ENCODE results near the gene CCDC154. TPM values are rescaled to one million over a fixed set of nuclear protein-coding genes. Genes with fewer than 3 reads are reported as not detected.
A peak's percentile ranks its signal among the peaks of the same experiment; 100 is the strongest.

Gene CCDC154
- total and polyA plus RNA-seq, 4 donors: 0.63 to 4.5 (median 1.4) TPM

- peaks cover 0 to 4% (median 0%) of the 10 kb centered on the region in 3 donors for H3K27me3 ChIP-seq (ENCODE audit: control insufficient read depth in 3 of 3, insufficient read depth in 3 of 3, low read length in 2 of 3)
- ATAC-seq (ENCODE audit: insufficient read depth, low FRiP score): no peak
- H3K9me3 ChIP-seq (ENCODE audit: control insufficient read depth in 4 of 4, insufficient read depth in 3 of 4, low read length in 3 of 4): no peaks in the 10 kb centered on the region
- DNase-seq: no peak
- H3K36me3 ChIP-seq (ENCODE audit: control insufficient read depth in 4 of 4, insufficient read depth in 4 of 4, low read length in 4 of 4): no peaks in the 10 kb centered on the region
- TF ChIP-seq CTCF (IDR thresholded peaks at IDR 0.05; ENCODE audit: control extremely low read depth, extremely low read depth): no peak
- WGBS, 2 donors: 89 to 92% methylated on average over 10 of the region's 10 CpGs
- H3K4me3 ChIP-seq: no peak overlapping the region
- no peak overlapping the region for H3K27ac ChIP-seq (ENCODE audit: low read depth in 1 of 2, low read length in 1 of 2)
- peaks cover 0 to 14% (median 4%) of the 10 kb centered on the region in 5 donors for H3K4me1 ChIP-seq (ENCODE audit: control insufficient read depth in 5 of 5, insufficient read depth in 5 of 5, low read length in 5 of 5)
- H3K9ac ChIP-seq (ENCODE audit: insufficient read depth in 1 of 2, low read length in 2 of 2): no peak overlapping the region
Measured at GRCh38 chr16:1477033-1477432, 32.7 kb upstream of the CCDC154 start.

- Histone ChIP-seq H3K4me3 (peak overlapping the region; percentile 96), H3K4me1 (ENCODE audit: control insufficient read depth in 5 of 5, insufficient read depth in 5 of 5, low read length in 5 of 5) (peaks cover 0 to 20% (median 4%) of the 10 kb centered on the region in 5 donors), H3K36me3 (ENCODE audit: control insufficient read depth in 4 of 4, insufficient read depth in 4 of 4, low read length in 4 of 4) (peaks cover 0 to 2% (median 0%) of the 10 kb centered on the region in 4 donors), H3K27ac (ENCODE audit: low read depth in 1 of 2, low read length in 1 of 2) (peak overlapping the region; percentile 89 to 91), H3K27me3 (ENCODE audit: control insufficient read depth in 3 of 3, insufficient read depth in 3 of 3, low read length in 2 of 3) (no peaks in the 10 kb centered on the region), H3K9me3 (ENCODE audit: control insufficient read depth in 4 of 4, insufficient read depth in 3 of 4, low read length in 3 of 4) (no peaks in the 10 kb centered on the region), H3K9ac (ENCODE audit: insufficient read depth in 1 of 2, low read length in 2 of 2) (peak overlapping the region; percentile 28 to 61)
- no peak for TF ChIP-seq CTCF (IDR thresholded peaks at IDR 0.05; ENCODE audit: control extremely low read depth, extremely low read depth)
- DNase-seq: no peak
- 64 to 71% methylated on average over 15 of the region's 15 CpGs for WGBS, 2 donors
- ATAC-seq (ENCODE audit: insufficient read depth, low FRiP score): no peak
Measured at GRCh38 chr16:1475552-1476114, 31.3 kb upstream of the CCDC154 start.

- Histone ChIP-seq H3K9me3 (ENCODE audit: control insufficient read depth in 4 of 4, insufficient read depth in 3 of 4, low read length in 3 of 4) (no peaks in the 10 kb centered on the region), H3K36me3 (ENCODE audit: control insufficient read depth in 4 of 4, insufficient read depth in 4 of 4, low read length in 4 of 4) (peaks cover 0 to 2% (median 0%) of the 10 kb centered on the region in 4 donors), H3K4me1 (ENCODE audit: control insufficient read depth in 5 of 5, insufficient read depth in 5 of 5, low read length in 5 of 5) (peaks cover 0 to 20% (median 4%) of the 10 kb centered on the region in 5 donors), H3K27ac (ENCODE audit: low read depth in 1 of 2, low read length in 1 of 2) (peak within 1 kb of the TSS; percentile 89 to 91), H3K4me3 (peak within 1 kb of the TSS; percentile 96), H3K27me3 (ENCODE audit: control insufficient read depth in 3 of 3, insufficient read depth in 3 of 3, low read length in 2 of 3) (no peaks in the 10 kb centered on the region), H3K9ac (ENCODE audit: insufficient read depth in 1 of 2, low read length in 2 of 2) (peak within 1 kb of the TSS; percentile 61 to 88)
- DNase-seq (peak; percentile 82 to 93 (median 87)), ATAC-seq (ENCODE audit: insufficient read depth, low FRiP score) (peak; percentile 92)
- TF ChIP-seq CTCF (IDR thresholded peaks at IDR 0.05; ENCODE audit: control extremely low read depth, extremely low read depth): no peak
- WGBS, 2 donors: 0 to 1% methylated on average over 73 to 99 of the region's 99 CpGs
Measured at GRCh38 chr16:1474796-1475551, 30.6 kb upstream of the CCDC154 start, which contains the start of gene CLCN7. CLCN7 (minus strand) TSS chr16:1475028; CDS start chr16:1474974, 54 bp downstream.

Data from lung (tissue), 12 donors.